ENCODE measurements around the gene UBE4B.

Gene UBE4B

GRCh38 chr1:10187026-10187334, 154.2 kb downstream of the UBE4B start:
- DNase-seq (ENCODE audit: extremely low read depth, low read depth): no peak
- no peak for TF ChIP-seq CTCF (IDR thresholded peaks at IDR 0.05; ENCODE audit: low read depth, low read length)

- no peak for TF ChIP-seq CTCF (IDR thresholded peaks at IDR 0.05; ENCODE audit: low read depth, low read length)
- DNase-seq (ENCODE audit: extremely low read depth, low read depth): no peak
These were observed 155.4 kb downstream of the UBE4B start for GRCh38 chr1:10188133-10188650.

- TF ChIP-seq CTCF (IDR thresholded peaks at IDR 0.05; ENCODE audit: low read depth, low read length): no peak
- DNase-seq (ENCODE audit: extremely low read depth, low read depth): no peak
These were observed 156.9 kb downstream of the UBE4B start for GRCh38 chr1:10189659-10190058.

- no peak for DNase-seq (ENCODE audit: extremely low read depth, low read depth)
- no peak for TF ChIP-seq CTCF (IDR thresholded peaks at IDR 0.05; ENCODE audit: low read depth, low read length)
These were observed 159.5 kb downstream of the UBE4B start for GRCh38 chr1:10192263-10192662.

- DNase-seq (ENCODE audit: extremely low read depth, low read depth): no peak
- TF ChIP-seq CTCF (IDR thresholded peaks at IDR 0.05; ENCODE audit: low read depth, low read length): no peak
These were observed 160.5 kb downstream of the UBE4B start for GRCh38 chr1:10193288-10193687.

- no peak for TF ChIP-seq CTCF (IDR thresholded peaks at IDR 0.05; ENCODE audit: low read depth, low read length)
- no peak for DNase-seq (ENCODE audit: extremely low read depth, low read depth)
These were observed 162.8 kb downstream of the UBE4B start for GRCh38 chr1:10195570-10195969.

- TF ChIP-seq CTCF (IDR thresholded peaks at IDR 0.05; ENCODE audit: low read depth, low read length): no peak
- DNase-seq (ENCODE audit: extremely low read depth, low read depth): no peak
These were observed 164.2 kb downstream of the UBE4B start for GRCh38 chr1:10196976-10197375.
